SJCRH30 (cell line): Measurements from ENCODE around the gene EEF1AKMT2. TPM values are rescaled to one million over a fixed set of nuclear protein-coding genes. Genes with fewer than 3 reads are reported as not detected.
A peak's percentile ranks its signal among the peaks of the same experiment; 100 is the strongest.

Experiments used
- DNase-seq, 2 experiments: peaks; one replicate each; pipeline ENCODE4 v3.0.0-alpha.2; 2015 to 2020
- H3K27ac ChIP-seq: fragments of 250-450 bp; sonication (Bioruptor Pico); 2 replicates; pipeline ENCODE4 v1.5.1; 2020; ENCODE audit warnings: mild to moderate bottlenecking, moderate library complexity
- H3K27me3 ChIP-seq: fragments of 250-450 bp; sonication (Bioruptor Pico); 2 replicates; pipeline ENCODE4 v1.5.1; 2020; ENCODE audit warnings: mild to moderate bottlenecking, moderate library complexity
- H3K36me3 ChIP-seq: fragments of 250-450 bp; sonication (Bioruptor Pico); 2 replicates; pipeline ENCODE4 v1.5.1; 2020; ENCODE audit warnings: mild to moderate bottlenecking, moderate library complexity
- H3K4me1 ChIP-seq: fragments of 250-450 bp; sonication (Bioruptor Pico); 2 replicates; pipeline ENCODE4 v1.5.1; 2020; ENCODE audit warnings: mild to moderate bottlenecking, moderate library complexity
- H3K4me3 ChIP-seq: fragments of 250-450 bp; sonication (Bioruptor Pico); 2 replicates; pipeline ENCODE4 v1.5.1; 2020; ENCODE audit warnings: mild to moderate bottlenecking, moderate library complexity
- H3K9me3 ChIP-seq: fragments of 250-450 bp; sonication (Bioruptor Pico); replicated peaks from 2 replicates; pipeline ENCODE4 v1.5.1; 2020; ENCODE audit warnings: mild to moderate bottlenecking, moderate library complexity
- total RNA-seq: library from RNA; depleted of rRNA; stranded (reverse); fragments of >200 nt; shearing (Covaris generic); gene quantifications from 2 replicates; pipeline ENCODE4 v1.2.3, GENCODE V29; 2014

EEF1AKMT2 gene
- total RNA-seq, 1 experiment from 2014 or later = 31.6 TPM

GRCh38 chr10:124737221-124737620 is 54.5 kb downstream of the EEF1AKMT2 start:
- Histone ChIP-seq H3K9me3 (no peaks in the 10 kb centered on the region), H3K4me1 (peaks cover 3% of the 10 kb centered on the region; the same call in 1 of the 2 replicates), H3K27me3 (no peaks in the 10 kb centered on the region), H3K4me3 (no peak overlapping the region), H3K27ac (no peak overlapping the region), H3K36me3 (no peaks in the 10 kb centered on the region)
- DNase-seq = no peak

GRCh38 chr10:124736491-124737136 is 55.1 kb downstream of the EEF1AKMT2 start:
- Histone ChIP-seq H3K36me3 (no peaks in the 10 kb centered on the region), H3K27ac (no peak overlapping the region), H3K27me3 (no peaks in the 10 kb centered on the region), H3K4me1 (peaks cover 3% of the 10 kb centered on the region; the same call in 1 of the 2 replicates), H3K9me3 (no peaks in the 10 kb centered on the region), H3K4me3 (no peak overlapping the region)
- DNase-seq = peak; percentile 13 to 14

GRCh38 chr10:124735491-124736286 is 56.0 kb downstream of the EEF1AKMT2 start:
- Histone ChIP-seq H3K4me3 (no peak overlapping the region), H3K36me3 (no peaks in the 10 kb centered on the region), H3K27me3 (no peaks in the 10 kb centered on the region), H3K27ac (no peak overlapping the region), H3K4me1 (no peaks in the 10 kb centered on the region; the same call in 1 of the 2 replicates), H3K9me3 (no peaks in the 10 kb centered on the region)
- no peak for DNase-seq

- Histone ChIP-seq H3K4me1 (no peaks in the 10 kb centered on the region), H3K27me3 (no peaks in the 10 kb centered on the region), H3K4me3 (no peak overlapping the region), H3K9me3 (no peaks in the 10 kb centered on the region), H3K27ac (no peak overlapping the region), H3K36me3 (no peaks in the 10 kb centered on the region)
- DNase-seq = no peak
These were observed 57.1 kb downstream of the EEF1AKMT2 start for GRCh38 chr10:124734311-124735166.

GRCh38 chr10:124733571-124734245 is 58.0 kb downstream of the EEF1AKMT2 start:
- no peak for DNase-seq
- Histone ChIP-seq H3K36me3 (no peaks in the 10 kb centered on the region), H3K9me3 (no peaks in the 10 kb centered on the region), H3K4me1 (0 out of 2 replicates have a peak, but pooled peaks cover 2% of the 10 kb centered on the region), H3K27me3 (no peaks in the 10 kb centered on the region), H3K4me3 (no peak overlapping the region), H3K27ac (no peak overlapping the region)

GRCh38 chr10:124732931-124733570 is 58.6 kb downstream of the EEF1AKMT2 start:
- H3K36me3 ChIP-seq = no peaks in the 10 kb centered on the region
- H3K27ac ChIP-seq = no peak overlapping the region
- DNase-seq = no peak
- peaks cover 7% of the 10 kb centered on the region; the same call in 1 of the 2 replicates for H3K4me1 ChIP-seq
- H3K27me3 ChIP-seq = no peaks in the 10 kb centered on the region
- no peaks in the 10 kb centered on the region for H3K9me3 ChIP-seq
- H3K4me3 ChIP-seq = no peak overlapping the region

GRCh38 chr10:124731551-124731950 is 60.1 kb downstream of the EEF1AKMT2 start:
- H3K27me3 ChIP-seq = no peaks in the 10 kb centered on the region
- H3K4me1 ChIP-seq = peaks cover 7% of the 10 kb centered on the region; the same call in 1 of the 2 replicates
- H3K4me3 ChIP-seq = no peak overlapping the region
- no peak overlapping the region for H3K27ac ChIP-seq
- no peaks in the 10 kb centered on the region for H3K36me3 ChIP-seq
- no peaks in the 10 kb centered on the region for H3K9me3 ChIP-seq
- DNase-seq = no peak

- Histone ChIP-seq H3K4me3 (no peak overlapping the region), H3K36me3 (no peaks in the 10 kb centered on the region), H3K4me1 (peaks cover 7% of the 10 kb centered on the region; the same call in 1 of the 2 replicates), H3K27ac (no peak overlapping the region), H3K27me3 (no peaks in the 10 kb centered on the region), H3K9me3 (no peaks in the 10 kb centered on the region)
- no peak for DNase-seq
These were observed 60.9 kb downstream of the EEF1AKMT2 start for GRCh38 chr10:124730790-124731189.

- peaks cover 7% of the 10 kb centered on the region; the same call in 1 of the 2 replicates for H3K4me1 ChIP-seq
- no peak overlapping the region for H3K4me3 ChIP-seq
- no peak for DNase-seq
- H3K27me3 ChIP-seq = no peaks in the 10 kb centered on the region
- no peak overlapping the region; the same call in 1 of the 2 replicates for H3K27ac ChIP-seq
- H3K9me3 ChIP-seq = no peaks in the 10 kb centered on the region
- no peaks in the 10 kb centered on the region for H3K36me3 ChIP-seq
These were observed 62.6 kb downstream of the EEF1AKMT2 start for GRCh38 chr10:124728830-124729661.

GRCh38 chr10:124728071-124728829 is 63.4 kb downstream of the EEF1AKMT2 start:
- Histone ChIP-seq H3K27me3 (no peaks in the 10 kb centered on the region), H3K27ac (no peak overlapping the region; the same call in 1 of the 2 replicates), H3K4me1 (peaks cover 7% of the 10 kb centered on the region; the same call in 1 of the 2 replicates), H3K36me3 (no peaks in the 10 kb centered on the region), H3K4me3 (no peak overlapping the region), H3K9me3 (no peaks in the 10 kb centered on the region)
- peak in 1 of 2 experiments; percentile 43 for DNase-seq

- Histone ChIP-seq H3K4me1 (peaks cover 7% of the 10 kb centered on the region; the same call in 1 of the 2 replicates), H3K27ac (no peak overlapping the region), H3K4me3 (no peak overlapping the region)
These were observed 64.2 kb downstream of the EEF1AKMT2 start for GRCh38 chr10:124727361-124727960.

GRCh38 chr10:124725791-124726190 is 65.9 kb downstream of the EEF1AKMT2 start:
- Histone ChIP-seq H3K36me3 (no peaks in the 10 kb centered on the region), H3K27ac (no peak overlapping the region), H3K9me3 (no peaks in the 10 kb centered on the region), H3K4me1 (peaks cover 7% of the 10 kb centered on the region; the same call in 1 of the 2 replicates), H3K4me3 (no peak overlapping the region), H3K27me3 (no peaks in the 10 kb centered on the region)
- DNase-seq = no peak

More at GRCh38 chr10:124727361-124727960, 64.2 kb downstream of the EEF1AKMT2 start:
- no peak for DNase-seq
- Histone ChIP-seq H3K9me3 (no peaks in the 10 kb centered on the region), H3K36me3 (no peaks in the 10 kb centered on the region), H3K27me3 (no peaks in the 10 kb centered on the region)
